Duodenal mucosa (tissue), 2 donors: ENCODE data around the gene SDK1.

Experiments
- H3K27ac ChIP-seq: one replicate; pipeline ENCODE4 v1.7.0; 2013; ENCODE audit warnings: low read depth, low read length
- H3K27me3 ChIP-seq, 2 donors: one replicate each; pipeline ENCODE4 v1.7.0; 2013; ENCODE audit warnings: low read length in 2 of 2, control low read depth in 1 of 2; ENCODE audit not compliant: insufficient read depth in 2 of 2, control insufficient read depth in 1 of 2
- H3K36me3 ChIP-seq, 2 donors: one replicate each; pipeline ENCODE4 v1.7.0; 2013; ENCODE audit warnings: low read length in 2 of 2, control low read depth in 1 of 2; ENCODE audit not compliant: insufficient read depth in 2 of 2, control insufficient read depth in 1 of 2
- H3K4me1 ChIP-seq, 2 donors: one replicate each; pipeline ENCODE4 v1.7.0; 2013; ENCODE audit warnings: low read length in 2 of 2, control low read depth in 1 of 2; ENCODE audit not compliant: insufficient read depth in 2 of 2, control insufficient read depth in 1 of 2
- H3K4me3 ChIP-seq, 2 donors: one replicate each; pipeline ENCODE4 v1.7.0; 2013; ENCODE audit warnings: low read length in 2 of 2, low read depth in 1 of 2
- H3K9ac ChIP-seq, 2 donors: one replicate each; pipeline ENCODE4 v1.7.0; 2013; ENCODE audit warnings: low read length in 2 of 2, low read depth in 1 of 2
- H3K9me3 ChIP-seq, 2 donors: one replicate each; pipeline ENCODE4 v1.7.0; 2013; ENCODE audit warnings: low read length in 2 of 2, control low read depth in 1 of 2; ENCODE audit not compliant: control insufficient read depth in 1 of 2

SDK1 gene

DNA sequence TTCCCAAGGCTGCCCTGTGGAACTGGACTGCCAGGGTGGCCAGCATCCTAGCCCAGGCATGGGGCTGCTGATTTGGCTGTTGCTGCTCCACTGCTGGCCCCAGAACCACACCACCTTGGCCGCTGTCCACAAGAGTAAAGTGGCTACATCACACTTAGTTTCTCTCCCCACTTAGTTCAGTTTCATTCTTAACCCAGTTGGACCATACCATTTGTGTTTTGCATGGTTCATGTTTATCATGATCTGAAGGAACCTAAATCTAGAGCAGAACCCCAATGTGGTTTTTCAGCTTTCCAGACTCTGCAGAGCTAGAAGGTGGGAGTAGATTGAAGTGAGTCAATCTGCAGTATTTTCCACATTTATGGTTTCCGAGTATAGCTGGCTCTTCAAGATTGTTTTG is 32.8 kb downstream of the SDK1 start:
- peaks cover 0 to 7% of the 10 kb centered on the region in 2 donors for H3K27me3 ChIP-seq

GRCh38 chr7:3336042-3336665 is 35.1 kb downstream of the SDK1 start:
- no peak overlapping the region for H3K27ac ChIP-seq
- no peaks in the 10 kb centered on the region for H3K4me1 ChIP-seq
- H3K4me3 ChIP-seq = no peak overlapping the region
- no peaks in the 10 kb centered on the region for H3K36me3 ChIP-seq
- H3K27me3 ChIP-seq = peaks cover 0 to 7% of the 10 kb centered on the region in 2 donors
- H3K9me3 ChIP-seq = no peaks in the 10 kb centered on the region
- no peak overlapping the region for H3K9ac ChIP-seq

More for the DNA sequence above, 32.8 kb downstream of the SDK1 start:
- Histone ChIP-seq H3K4me1 (no peaks in the 10 kb centered on the region), H3K27ac (no peak overlapping the region), H3K9ac (no peak overlapping the region), H3K4me3 (no peak overlapping the region), H3K9me3 (no peaks in the 10 kb centered on the region), H3K36me3 (no peaks in the 10 kb centered on the region)

DNA sequence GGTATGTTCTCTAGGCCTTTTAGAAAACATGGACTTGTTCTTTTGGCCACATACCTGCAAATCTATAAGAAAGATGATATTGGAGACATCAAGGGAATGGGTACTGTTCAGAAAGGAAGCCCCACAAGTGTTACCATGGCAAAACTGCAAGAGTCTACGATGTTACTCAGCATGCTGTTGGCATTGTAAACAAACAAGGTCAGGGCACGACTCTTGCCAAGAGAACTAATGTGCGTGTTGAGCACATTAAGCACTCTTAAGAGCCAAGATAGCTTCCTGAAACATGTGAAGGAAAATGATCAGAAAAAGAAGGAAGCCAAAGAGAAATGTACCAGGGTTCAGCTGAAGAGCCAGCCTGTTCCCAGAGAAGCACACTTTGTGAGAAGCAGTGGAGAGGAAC is 37.1 kb downstream of the SDK1 start:
- Histone ChIP-seq H3K9ac (no peak overlapping the region), H3K9me3 (no peaks in the 10 kb centered on the region), H3K4me1 (no peaks in the 10 kb centered on the region), H3K4me3 (no peak overlapping the region), H3K36me3 (no peaks in the 10 kb centered on the region), H3K27me3 (peaks cover 0 to 7% of the 10 kb centered on the region in 2 donors), H3K27ac (no peak overlapping the region)

GRCh38 chr7:3345699-3346481 is 44.8 kb downstream of the SDK1 start:
- Histone ChIP-seq H3K4me3 (no peak overlapping the region), H3K4me1 (no peaks in the 10 kb centered on the region), H3K9ac (no peak overlapping the region), H3K9me3 (no peaks in the 10 kb centered on the region), H3K36me3 (no peaks in the 10 kb centered on the region), H3K27ac (no peak overlapping the region), H3K27me3 (peaks cover 0 to 5% of the 10 kb centered on the region in 2 donors)

GRCh38 chr7:3349126-3349525 is 48.1 kb downstream of the SDK1 start:
- no peak overlapping the region for H3K9ac ChIP-seq
- no peak overlapping the region for H3K4me3 ChIP-seq
- H3K27ac ChIP-seq = no peak overlapping the region
- H3K9me3 ChIP-seq = no peaks in the 10 kb centered on the region
- H3K36me3 ChIP-seq = no peaks in the 10 kb centered on the region
- no peaks in the 10 kb centered on the region for H3K4me1 ChIP-seq
- peaks cover 0 to 5% of the 10 kb centered on the region in 2 donors for H3K27me3 ChIP-seq

DNA sequence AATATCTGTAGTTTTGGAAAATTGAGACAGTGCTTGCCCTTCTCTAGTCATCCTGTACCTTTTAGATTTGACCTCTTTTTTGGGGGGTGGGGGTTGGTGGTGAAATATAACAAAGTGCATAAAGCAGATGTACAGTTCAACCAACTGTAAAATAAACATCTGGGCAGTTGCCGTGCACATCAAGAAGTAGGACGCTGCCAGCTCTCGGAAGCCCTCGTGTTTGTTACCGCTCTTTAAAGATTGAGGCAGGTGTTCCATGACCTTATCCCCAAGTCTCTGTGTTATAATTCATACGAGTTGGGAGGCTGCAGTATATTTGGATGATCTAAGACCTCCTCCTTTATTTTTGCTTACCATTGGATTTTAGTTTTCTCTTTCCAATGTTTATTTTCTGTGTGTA is 55.1 kb downstream of the SDK1 start:
- Histone ChIP-seq H3K9ac (no peak overlapping the region), H3K4me3 (no peak overlapping the region), H3K27me3 (no peaks in the 10 kb centered on the region), H3K9me3 (no peaks in the 10 kb centered on the region), H3K27ac (no peak overlapping the region), H3K36me3 (no peaks in the 10 kb centered on the region), H3K4me1 (no peaks in the 10 kb centered on the region)

GRCh38 chr7:3358991-3359390 is 57.9 kb downstream of the SDK1 start:
- H3K27me3 ChIP-seq = no peaks in the 10 kb centered on the region
- no peaks in the 10 kb centered on the region for H3K4me1 ChIP-seq
- no peak overlapping the region for H3K27ac ChIP-seq
- H3K9me3 ChIP-seq = no peaks in the 10 kb centered on the region
- H3K36me3 ChIP-seq = no peaks in the 10 kb centered on the region
- no peak overlapping the region for H3K4me3 ChIP-seq
- H3K9ac ChIP-seq = no peak overlapping the region

- Histone ChIP-seq H3K4me1 (no peaks in the 10 kb centered on the region), H3K4me3 (no peak overlapping the region), H3K36me3 (no peaks in the 10 kb centered on the region), H3K27me3 (peaks cover 0 to 2% of the 10 kb centered on the region in 2 donors), H3K27ac (no peak overlapping the region), H3K9ac (no peak overlapping the region), H3K9me3 (no peaks in the 10 kb centered on the region)
These were observed 66.2 kb downstream of the SDK1 start for GRCh38 chr7:3367261-3367660.

- H3K9ac ChIP-seq = no peak overlapping the region
- H3K4me1 ChIP-seq = no peaks in the 10 kb centered on the region
- no peaks in the 10 kb centered on the region for H3K9me3 ChIP-seq
- no peaks in the 10 kb centered on the region for H3K36me3 ChIP-seq
- peaks cover 0 to 2% of the 10 kb centered on the region in 2 donors for H3K27me3 ChIP-seq
- no peak overlapping the region for H3K27ac ChIP-seq
- H3K4me3 ChIP-seq = no peak overlapping the region
These were observed 69.2 kb downstream of the SDK1 start for GRCh38 chr7:3370068-3370830.

GRCh38 chr7:3370921-3371320 is 69.9 kb downstream of the SDK1 start:
- no peak overlapping the region for H3K4me3 ChIP-seq
- H3K4me1 ChIP-seq = no peaks in the 10 kb centered on the region
- H3K9me3 ChIP-seq = no peaks in the 10 kb centered on the region
- no peak overlapping the region for H3K9ac ChIP-seq
- no peak overlapping the region for H3K27ac ChIP-seq
- no peaks in the 10 kb centered on the region for H3K36me3 ChIP-seq
- H3K27me3 ChIP-seq = peaks cover 0 to 2% of the 10 kb centered on the region in 2 donors
